ENCODE data around the gene DLEC1.

The DLEC1 gene

GRCh38 chr3:38036906-38037305, 2.1 kb upstream of the DLEC1 start:
- no peak for TF ChIP-seq CTCF (conservative IDR thresholded peaks at IDR 0.05; ENCODE audit: low read depth, low read length)
- Histone ChIP-seq H3K4me1 (ENCODE audit: low read depth, poor library complexity, severe bottlenecking) (no peaks in the 10 kb centered on the region), H4K20me1 (ENCODE audit: insufficient read depth) (no peaks in the 10 kb centered on the region), H3K27me3 (ENCODE audit: insufficient read depth, low read depth) (no peaks in the 10 kb centered on the region), H3K4me2 (no peak overlapping the region), H3K27ac (no peak overlapping the region), H3K36me3 (ENCODE audit: insufficient read depth) (no peaks in the 10 kb centered on the region), H3K9ac (no peak overlapping the region), H2AFZ (ENCODE audit: low read depth) (no peak overlapping the region), H3K4me3 (IDR thresholded peaks at IDR 0.05; ENCODE audit: insufficient read depth, low read depth, low read length) (no peak overlapping the region), H3K79me2 (ENCODE audit: insufficient read depth, low read depth) (no peaks in the 10 kb centered on the region)

- no peaks in the 10 kb centered on the region for H4K20me1 ChIP-seq (ENCODE audit: insufficient read depth)
- no peaks in the 10 kb centered on the region for H3K36me3 ChIP-seq (ENCODE audit: insufficient read depth)
- no peaks in the 10 kb centered on the region for H3K4me1 ChIP-seq (ENCODE audit: low read depth, poor library complexity, severe bottlenecking)
- H3K4me2 ChIP-seq = peak overlapping the region; percentile 29; the same call in 1 of the 2 replicates
- peak overlapping the region; percentile 24; the same call in 1 of the 2 replicates for H2AFZ ChIP-seq (ENCODE audit: low read depth)
- TF ChIP-seq CTCF (conservative IDR thresholded peaks at IDR 0.05; ENCODE audit: low read depth, low read length) = no peak
- H3K9ac ChIP-seq = no peak overlapping the region
- H3K4me3 ChIP-seq (IDR thresholded peaks at IDR 0.05; ENCODE audit: insufficient read depth, low read depth, low read length) = no peak overlapping the region
- no peaks in the 10 kb centered on the region for H3K27me3 ChIP-seq (ENCODE audit: insufficient read depth, low read depth)
- no peaks in the 10 kb centered on the region for H3K79me2 ChIP-seq (ENCODE audit: insufficient read depth, low read depth)
- H3K27ac ChIP-seq = no peak overlapping the region
Measured at GRCh38 chr3:38038447-38038911, 529 bp upstream of the DLEC1 start.

- no peaks in the 10 kb centered on the region for H3K79me2 ChIP-seq (ENCODE audit: insufficient read depth, low read depth)
- H3K4me1 ChIP-seq (ENCODE audit: low read depth, poor library complexity, severe bottlenecking) = no peaks in the 10 kb centered on the region
- no peaks in the 10 kb centered on the region for H3K36me3 ChIP-seq (ENCODE audit: insufficient read depth)
- no peak overlapping the region for H3K9ac ChIP-seq
- no peak overlapping the region for H3K4me3 ChIP-seq (IDR thresholded peaks at IDR 0.05; ENCODE audit: insufficient read depth, low read depth, low read length)
- H3K4me2 ChIP-seq = no peak overlapping the region
- H2AFZ ChIP-seq (ENCODE audit: low read depth) = no peak overlapping the region
- no peak for TF ChIP-seq CTCF (conservative IDR thresholded peaks at IDR 0.05; ENCODE audit: low read depth, low read length)
- no peak overlapping the region for H3K27ac ChIP-seq
- H3K27me3 ChIP-seq (ENCODE audit: insufficient read depth, low read depth) = no peaks in the 10 kb centered on the region
- H4K20me1 ChIP-seq (ENCODE audit: insufficient read depth) = no peaks in the 10 kb centered on the region
Measured at GRCh38 chr3:38039899-38040261, 872 bp downstream of the DLEC1 start.

- Histone ChIP-seq H3K4me1 (ENCODE audit: low read depth, poor library complexity, severe bottlenecking) (no peaks in the 10 kb centered on the region), H4K20me1 (ENCODE audit: insufficient read depth) (no peaks in the 10 kb centered on the region), H3K36me3 (ENCODE audit: insufficient read depth) (no peaks in the 10 kb centered on the region), H3K27me3 (ENCODE audit: insufficient read depth, low read depth) (no peaks in the 10 kb centered on the region), H3K4me3 (IDR thresholded peaks at IDR 0.05; ENCODE audit: insufficient read depth, low read depth, low read length) (no peak overlapping the region), H3K4me2 (no peak overlapping the region), H3K9ac (no peak overlapping the region), H3K27ac (no peak overlapping the region), H3K79me2 (ENCODE audit: insufficient read depth, low read depth) (no peaks in the 10 kb centered on the region), H2AFZ (ENCODE audit: low read depth) (no peak overlapping the region)
- TF ChIP-seq CTCF (conservative IDR thresholded peaks at IDR 0.05; ENCODE audit: low read depth, low read length) = no peak
Measured at GRCh38 chr3:38040401-38040800, 1.4 kb downstream of the DLEC1 start.

Measured in KMS-11 (cell line).